Chondrocyte (in vitro differentiated cells): ENCODE data around the gene MFSD6. TPM values are rescaled to one million over a fixed set of nuclear protein-coding genes. Genes with fewer than 3 reads are reported as not detected.
A peak's percentile ranks its signal among the peaks of the same experiment; 100 is the strongest.

Experiments used
- DNase-seq: peaks from one replicate; pipeline ENCODE4 v3.0.0; 2021; ENCODE audit warnings: mixed read lengths, low spot score
- H3K27ac Mint-ChIP-seq: one replicate; pipeline ENCODE4 v1.8.0; 2021; ENCODE audit warnings: mild to moderate bottlenecking, moderate library complexity, mixed read lengths; ENCODE audit not compliant: unreplicated experiment
- H3K27me3 Mint-ChIP-seq: 2 replicates; pipeline ENCODE4 v1.8.0; 2021; ENCODE audit warnings: low read depth, mixed read lengths
- H3K36me3 Mint-ChIP-seq: 2 replicates; pipeline ENCODE4 v1.8.0; 2021; ENCODE audit warnings: low read depth, mixed read lengths
- H3K4me1 Mint-ChIP-seq: 2 replicates; pipeline ENCODE4 v1.8.0; 2021; ENCODE audit warnings: low read depth, mild to moderate bottlenecking, mixed read lengths
- H3K4me3 Mint-ChIP-seq: one replicate; pipeline ENCODE4 v1.8.0; 2021; ENCODE audit warnings: mild to moderate bottlenecking, moderate library complexity, mixed read lengths; ENCODE audit not compliant: unreplicated experiment
- H3K9me3 Mint-ChIP-seq: 2 replicates; pipeline ENCODE4 v1.8.0; 2021; ENCODE audit warnings: low read depth, mixed read lengths
- total RNA-seq: library from RNA; stranded (reverse); gene quantifications from 3 replicates; pipeline ENCODE4 v1.2.1, GENCODE V29; 2021
- TF ChIP-seq, protein P1 (sequence below): fragments of 200-600 bp; sonication (generic); IDR thresholded peaks from 2 replicates; pipeline ENCODE4 v1.5.0; 2021; ENCODE audit warnings: antibody characterized with exemption, mild to moderate bottlenecking, moderate library complexity

MFSD6 gene
- total RNA-seq, 1 donor from 2014 or later, result 8.4 TPM

DNA sequence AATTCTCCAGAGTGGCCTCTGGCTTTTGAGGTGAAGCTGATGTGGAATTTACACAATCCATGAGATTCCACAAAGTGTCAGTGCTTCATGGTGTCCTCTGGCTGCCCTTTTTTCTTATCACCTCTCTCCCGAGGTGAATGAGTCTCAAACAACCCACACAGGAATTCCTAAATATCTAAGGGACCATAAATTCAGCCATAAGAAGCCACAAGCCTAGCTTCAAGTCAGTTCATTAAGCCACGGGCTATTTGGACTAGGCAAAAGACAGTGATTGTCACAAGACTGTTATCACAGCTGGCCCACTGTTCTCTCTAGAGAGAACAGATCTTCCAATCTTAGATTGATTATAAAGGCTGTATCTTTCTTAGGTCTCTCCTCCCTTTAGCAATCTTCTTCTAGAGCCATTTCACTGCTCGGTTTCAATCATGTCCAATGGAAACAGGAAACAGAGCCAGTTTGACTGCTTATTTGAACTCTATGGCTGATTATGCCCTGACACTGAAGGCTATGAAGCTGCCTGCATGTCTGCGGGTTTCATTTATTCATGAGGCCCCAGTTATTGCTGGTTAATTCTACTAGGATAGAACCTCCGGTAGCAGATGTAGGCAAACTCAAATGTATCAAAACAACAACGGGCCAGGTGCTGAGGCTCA is 122.2 kb downstream of the MFSD6 start:
- Mint-ChIP-seq H3K4me3 (no peak overlapping the region), H3K27me3 (no peaks in the 10 kb centered on the region), H3K27ac (peak overlapping the region; percentile 32), H3K36me3 (no peaks in the 10 kb centered on the region), H3K4me1 (peaks cover 54% of the 10 kb centered on the region), H3K9me3 (no peaks in the 10 kb centered on the region)
- TF ChIP-seq, protein P1, sequence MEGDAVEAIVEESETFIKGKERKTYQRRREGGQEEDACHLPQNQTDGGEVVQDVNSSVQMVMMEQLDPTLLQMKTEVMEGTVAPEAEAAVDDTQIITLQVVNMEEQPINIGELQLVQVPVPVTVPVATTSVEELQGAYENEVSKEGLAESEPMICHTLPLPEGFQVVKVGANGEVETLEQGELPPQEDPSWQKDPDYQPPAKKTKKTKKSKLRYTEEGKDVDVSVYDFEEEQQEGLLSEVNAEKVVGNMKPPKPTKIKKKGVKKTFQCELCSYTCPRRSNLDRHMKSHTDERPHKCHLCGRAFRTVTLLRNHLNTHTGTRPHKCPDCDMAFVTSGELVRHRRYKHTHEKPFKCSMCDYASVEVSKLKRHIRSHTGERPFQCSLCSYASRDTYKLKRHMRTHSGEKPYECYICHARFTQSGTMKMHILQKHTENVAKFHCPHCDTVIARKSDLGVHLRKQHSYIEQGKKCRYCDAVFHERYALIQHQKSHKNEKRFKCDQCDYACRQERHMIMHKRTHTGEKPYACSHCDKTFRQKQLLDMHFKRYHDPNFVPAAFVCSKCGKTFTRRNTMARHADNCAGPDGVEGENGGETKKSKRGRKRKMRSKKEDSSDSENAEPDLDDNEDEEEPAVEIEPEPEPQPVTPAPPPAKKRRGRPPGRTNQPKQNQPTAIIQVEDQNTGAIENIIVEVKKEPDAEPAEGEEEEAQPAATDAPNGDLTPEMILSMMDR, result no peak
- DNase-seq, result no peak

DNA sequence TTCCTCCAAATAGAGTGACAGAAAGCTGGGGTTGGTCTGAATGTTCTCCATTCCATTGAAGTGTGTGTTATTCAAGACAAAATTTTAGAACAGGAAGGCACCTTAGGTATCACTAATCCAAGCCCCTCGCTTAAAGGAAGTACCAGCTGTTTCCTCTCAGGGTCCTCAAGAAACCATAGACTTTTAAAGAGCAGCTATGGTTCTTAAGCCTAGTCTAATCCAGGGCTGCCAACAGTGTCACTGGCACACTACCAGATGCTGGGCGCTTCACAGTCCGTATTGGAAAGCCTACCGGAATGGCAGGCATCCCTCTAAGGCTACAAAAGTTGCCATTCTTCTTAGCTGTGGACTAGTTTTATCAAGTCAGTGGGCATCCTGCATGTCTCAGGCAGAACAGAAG is 124.4 kb downstream of the MFSD6 start:
- TF ChIP-seq, protein P1, result no peak
- no peaks in the 10 kb centered on the region for H3K36me3 Mint-ChIP-seq

DNA sequence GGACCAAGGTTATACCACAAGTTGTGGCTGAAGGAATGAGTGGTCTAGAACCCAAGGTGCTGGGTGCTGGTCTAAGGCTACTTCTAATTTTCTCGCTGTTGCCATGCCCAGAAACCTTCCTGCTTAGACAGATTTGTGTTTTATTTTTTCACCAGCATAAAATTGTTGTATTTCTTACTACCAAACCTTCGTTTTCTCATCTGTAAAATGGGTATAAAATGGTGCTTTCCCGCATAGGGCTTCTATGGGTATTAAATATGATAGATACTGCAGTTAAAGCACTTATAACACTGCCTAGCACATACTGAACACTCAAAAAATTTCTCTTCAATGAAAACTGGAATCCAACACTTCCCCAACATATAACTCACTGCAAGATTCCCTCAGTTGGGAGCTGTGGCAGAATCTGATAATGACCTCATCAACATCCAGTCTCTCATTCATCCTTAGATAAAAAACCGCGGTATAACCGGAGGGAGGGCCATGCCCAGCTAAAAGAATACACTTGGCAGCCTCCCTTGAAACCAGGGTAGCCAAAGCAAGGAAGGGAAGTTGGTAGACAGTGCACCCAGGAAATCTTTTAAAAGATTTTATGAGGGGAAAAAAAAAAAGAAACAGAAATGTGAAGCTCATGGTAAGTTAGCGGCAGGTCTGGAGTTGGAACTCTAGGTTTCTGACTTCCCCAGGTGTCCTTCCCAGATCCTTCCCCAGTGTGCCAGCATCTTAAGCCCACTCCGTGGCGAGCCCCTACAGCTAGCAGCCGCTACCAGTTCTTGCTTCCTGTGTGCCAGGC is 125.2 kb downstream of the MFSD6 start:
- Mint-ChIP-seq H3K36me3 (peaks cover 3% of the 10 kb centered on the region), H3K9me3 (peaks cover 11% of the 10 kb centered on the region), H3K4me1 (peaks cover 69% of the 10 kb centered on the region), H3K4me3 (peak overlapping the region; percentile 87), H3K27ac (peak overlapping the region; percentile 93), H3K27me3 (no peaks in the 10 kb centered on the region)
- no peak for DNase-seq
- TF ChIP-seq, protein P1, result no peak

More for the DNA sequence above, 124.4 kb downstream of the MFSD6 start:
- Mint-ChIP-seq H3K9me3 (peaks cover 5% of the 10 kb centered on the region), H3K27ac (peak overlapping the region; percentile 8), H3K4me3 (no peak overlapping the region), H3K4me1 (peaks cover 69% of the 10 kb centered on the region), H3K27me3 (no peaks in the 10 kb centered on the region)
- no peak for DNase-seq

DNA sequence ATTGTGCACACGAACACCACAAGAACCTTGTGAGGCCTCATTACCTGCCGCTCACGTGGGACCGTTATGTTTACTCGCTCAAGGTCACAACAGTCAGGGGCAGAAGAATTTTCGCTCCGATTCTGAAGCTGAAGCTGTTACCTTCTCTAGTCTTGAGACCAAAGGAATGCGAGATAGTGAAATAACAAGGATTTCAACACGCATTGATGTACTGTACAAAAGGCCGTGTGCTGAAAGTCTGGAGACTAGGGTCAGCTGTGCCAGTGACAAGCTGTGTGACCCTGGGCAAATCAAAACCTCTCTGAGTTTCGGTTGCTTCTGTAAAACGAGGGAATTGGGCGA is 125.8 kb downstream of the MFSD6 start:
- Mint-ChIP-seq H3K4me3 (peak overlapping the region; percentile 87), H3K36me3 (peaks cover 8% of the 10 kb centered on the region), H3K27ac (peak overlapping the region; percentile 93), H3K9me3 (peaks cover 17% of the 10 kb centered on the region), H3K4me1 (peaks cover 64% of the 10 kb centered on the region), H3K27me3 (no peaks in the 10 kb centered on the region)
- DNase-seq, result no peak
- TF ChIP-seq, protein P1, result no peak

DNA sequence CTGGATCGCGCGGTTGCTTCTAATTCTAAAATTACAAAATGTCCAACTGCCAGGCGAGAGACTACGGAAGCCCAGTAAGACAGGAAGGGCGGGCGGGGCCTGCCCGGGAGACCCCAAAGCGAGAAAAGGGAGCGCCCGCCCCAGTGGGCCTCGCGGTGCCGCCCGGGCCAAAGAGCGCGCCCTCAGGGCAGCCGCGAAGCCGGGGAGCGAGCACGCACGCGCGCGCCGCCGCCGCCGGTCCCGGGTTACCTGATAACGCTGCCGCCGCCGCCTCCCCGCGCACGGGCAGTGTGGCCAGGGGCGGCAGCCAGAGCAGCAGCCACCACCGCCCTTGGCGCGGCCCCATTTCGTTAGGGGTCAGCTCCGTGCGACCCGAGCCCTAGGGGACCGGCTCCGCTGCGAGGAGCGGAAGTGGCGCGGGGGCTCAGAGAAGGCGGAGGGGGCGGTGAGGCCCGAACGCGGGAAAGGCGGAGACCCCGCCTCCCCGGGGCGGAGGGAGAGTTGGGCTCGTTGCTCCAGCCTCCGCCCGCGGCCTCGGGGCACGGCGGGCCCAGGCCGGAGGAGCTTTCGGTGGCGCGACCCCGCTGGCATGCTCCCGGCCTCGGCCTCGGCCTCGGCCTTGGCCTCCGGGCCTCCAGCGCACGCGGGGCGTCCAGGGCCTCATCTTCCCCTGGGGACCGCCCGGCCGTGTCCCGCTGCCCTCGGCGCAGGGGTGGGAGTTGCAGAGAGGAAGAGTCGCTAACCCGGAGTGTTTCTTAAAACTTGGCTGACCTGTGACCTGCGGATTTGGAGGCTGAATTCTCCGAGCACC is 126.4 kb downstream of the MFSD6 start, which contains the start of gene NEMP2:
TSS of gene NEMP2 (minus strand) at position 413 of the 811 bp plus-strand sequence. CDS start at position 346, 67 bp downstream.
- TF ChIP-seq, protein P1, result peak; percentile 16
- Mint-ChIP-seq H3K27me3 (no peaks in the 10 kb centered on the region), H3K4me3 (peak within 1 kb of the TSS; percentile 87), H3K9me3 (peaks cover 21% of the 10 kb centered on the region), H3K36me3 (peaks cover 11% of the 10 kb centered on the region), H3K4me1 (peaks cover 59% of the 10 kb centered on the region), H3K27ac (peak within 1 kb of the TSS; percentile 93)
- DNase-seq, result peak; percentile 92
